ENCODE results near the gene COL27A1.

COL27A1 gene

GRCh38 chr9:114290561-114290986, 135.2 kb downstream of the COL27A1 start:
- Histone ChIP-seq H3K36me3 (ENCODE audit: insufficient read depth, low read length) (no peaks in the 10 kb centered on the region), H2AFZ (ENCODE audit: low read length) (no peak overlapping the region), H3K27ac (ENCODE audit: low read depth, low read length, poor library complexity, severe bottlenecking) (no peak overlapping the region), H3K9me3 (ENCODE audit: low read length) (peaks cover 7% of the 10 kb centered on the region; the same call in 1 of the 2 replicates), H3K79me2 (ENCODE audit: insufficient read depth, low read length) (no peaks in the 10 kb centered on the region), H3F3A (ENCODE audit: insufficient read depth, low read length) (no peaks in the 10 kb centered on the region), H3K27me3 (ENCODE audit: insufficient read depth, low read length) (no peaks in the 10 kb centered on the region), H4K20me1 (ENCODE audit: insufficient read depth, low read length) (no peaks in the 10 kb centered on the region), H3K4me1 (ENCODE audit: insufficient read depth, low read length, severe bottlenecking) (no peaks in the 10 kb centered on the region), H3K4me2 (ENCODE audit: low read length) (no peak overlapping the region), H3K4me3 (ENCODE audit: low read depth, low read length, poor library complexity, severe bottlenecking) (no peak overlapping the region), H3K9ac (ENCODE audit: low read length) (no peak overlapping the region), H3K9me2 (ENCODE audit: low read depth, low read length) (no peaks in the 10 kb centered on the region)
- TF ChIP-seq EZH2 (IDR thresholded peaks at IDR 0.05; ENCODE audit: borderline replicate concordance, low read length) = no peak
- TF ChIP-seq, protein P1, sequence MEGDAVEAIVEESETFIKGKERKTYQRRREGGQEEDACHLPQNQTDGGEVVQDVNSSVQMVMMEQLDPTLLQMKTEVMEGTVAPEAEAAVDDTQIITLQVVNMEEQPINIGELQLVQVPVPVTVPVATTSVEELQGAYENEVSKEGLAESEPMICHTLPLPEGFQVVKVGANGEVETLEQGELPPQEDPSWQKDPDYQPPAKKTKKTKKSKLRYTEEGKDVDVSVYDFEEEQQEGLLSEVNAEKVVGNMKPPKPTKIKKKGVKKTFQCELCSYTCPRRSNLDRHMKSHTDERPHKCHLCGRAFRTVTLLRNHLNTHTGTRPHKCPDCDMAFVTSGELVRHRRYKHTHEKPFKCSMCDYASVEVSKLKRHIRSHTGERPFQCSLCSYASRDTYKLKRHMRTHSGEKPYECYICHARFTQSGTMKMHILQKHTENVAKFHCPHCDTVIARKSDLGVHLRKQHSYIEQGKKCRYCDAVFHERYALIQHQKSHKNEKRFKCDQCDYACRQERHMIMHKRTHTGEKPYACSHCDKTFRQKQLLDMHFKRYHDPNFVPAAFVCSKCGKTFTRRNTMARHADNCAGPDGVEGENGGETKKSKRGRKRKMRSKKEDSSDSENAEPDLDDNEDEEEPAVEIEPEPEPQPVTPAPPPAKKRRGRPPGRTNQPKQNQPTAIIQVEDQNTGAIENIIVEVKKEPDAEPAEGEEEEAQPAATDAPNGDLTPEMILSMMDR (IDR thresholded peaks at IDR 0.05; ENCODE audit: low read length) = no peak

DNA sequence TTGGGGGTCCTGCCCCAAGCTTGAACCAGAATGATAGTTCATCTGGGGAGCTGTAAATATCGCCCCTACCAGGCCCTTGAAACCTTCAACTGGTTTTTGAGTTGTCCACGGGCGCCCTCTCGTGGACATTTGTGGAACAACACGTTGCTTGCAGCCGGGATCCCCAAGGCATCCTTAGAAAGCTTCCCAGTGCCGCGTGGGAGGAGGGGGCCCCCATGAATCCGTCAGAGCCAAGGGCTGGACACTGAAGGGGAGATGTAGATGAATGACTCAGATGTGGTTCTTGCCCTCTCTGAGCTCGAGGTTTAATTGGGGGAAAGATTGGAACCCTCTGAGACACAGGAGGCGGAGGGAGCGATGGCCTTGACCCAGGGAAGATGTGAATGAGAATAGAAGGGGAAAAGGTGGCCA, 135.7 kb downstream of the COL27A1 start:
- H3F3A ChIP-seq (ENCODE audit: insufficient read depth, low read length) = no peaks in the 10 kb centered on the region
- H4K20me1 ChIP-seq (ENCODE audit: insufficient read depth, low read length) = no peaks in the 10 kb centered on the region
- H3K4me3 ChIP-seq (ENCODE audit: low read depth, low read length, poor library complexity, severe bottlenecking) = no peak overlapping the region
- TF ChIP-seq, protein P1 (IDR thresholded peaks at IDR 0.05; ENCODE audit: low read length) = peak; percentile 91
- TF ChIP-seq EZH2 (IDR thresholded peaks at IDR 0.05; ENCODE audit: borderline replicate concordance, low read length) = no peak
- H3K9me2 ChIP-seq (ENCODE audit: low read depth, low read length) = no peaks in the 10 kb centered on the region
- no peak overlapping the region for H3K9ac ChIP-seq (ENCODE audit: low read length)
- no peak overlapping the region for H3K27ac ChIP-seq (ENCODE audit: low read depth, low read length, poor library complexity, severe bottlenecking)
- no peaks in the 10 kb centered on the region for H3K4me1 ChIP-seq (ENCODE audit: insufficient read depth, low read length, severe bottlenecking)
- H3K27me3 ChIP-seq (ENCODE audit: insufficient read depth, low read length) = no peaks in the 10 kb centered on the region
- no peak overlapping the region for H2AFZ ChIP-seq (ENCODE audit: low read length)
- H3K36me3 ChIP-seq (ENCODE audit: insufficient read depth, low read length) = no peaks in the 10 kb centered on the region
- H3K4me2 ChIP-seq (ENCODE audit: low read length) = no peak overlapping the region
- H3K79me2 ChIP-seq (ENCODE audit: insufficient read depth, low read length) = no peaks in the 10 kb centered on the region
- H3K9me3 ChIP-seq (ENCODE audit: low read length) = peaks cover 7% of the 10 kb centered on the region; the same call in 1 of the 2 replicates

- H3K27me3 ChIP-seq (ENCODE audit: insufficient read depth, low read length) = 0 out of 2 replicates have a peak, but pooled peaks cover 6% of the 10 kb centered on the region
- no peak for TF ChIP-seq EZH2 (IDR thresholded peaks at IDR 0.05; ENCODE audit: borderline replicate concordance, low read length)
- TF ChIP-seq, protein P1 (IDR thresholded peaks at IDR 0.05; ENCODE audit: low read length) = no peak
- no peak overlapping the region for H3K9ac ChIP-seq (ENCODE audit: low read length)
- H3K27ac ChIP-seq (ENCODE audit: low read depth, low read length, poor library complexity, severe bottlenecking) = no peak overlapping the region
- H3K4me2 ChIP-seq (ENCODE audit: low read length) = no peak overlapping the region
- H3K9me3 ChIP-seq (ENCODE audit: low read length) = peaks cover 7% of the 10 kb centered on the region; the same call in 1 of the 2 replicates
- H3K4me1 ChIP-seq (ENCODE audit: insufficient read depth, low read length, severe bottlenecking) = no peaks in the 10 kb centered on the region
- no peaks in the 10 kb centered on the region for H4K20me1 ChIP-seq (ENCODE audit: insufficient read depth, low read length)
- H3K9me2 ChIP-seq (ENCODE audit: low read depth, low read length) = no peaks in the 10 kb centered on the region
- no peak overlapping the region for H3K4me3 ChIP-seq (ENCODE audit: low read depth, low read length, poor library complexity, severe bottlenecking)
- H2AFZ ChIP-seq (ENCODE audit: low read length) = no peak overlapping the region
- no peaks in the 10 kb centered on the region for H3K79me2 ChIP-seq (ENCODE audit: insufficient read depth, low read length)
- no peaks in the 10 kb centered on the region for H3F3A ChIP-seq (ENCODE audit: insufficient read depth, low read length)
- no peaks in the 10 kb centered on the region for H3K36me3 ChIP-seq (ENCODE audit: insufficient read depth, low read length)
Measured at GRCh38 chr9:114291886-114292590, 136.7 kb downstream of the COL27A1 start.

All from OCI-LY1 (cell line).